T-helper 9 cell (primary cell): ENCODE measurements around the gene SLC38A8.

ENCODE experiments used
- DNase-seq: peaks from one replicate; pipeline ENCODE4 v3.0.0-alpha.2; 2020

The SLC38A8 gene

DNA sequence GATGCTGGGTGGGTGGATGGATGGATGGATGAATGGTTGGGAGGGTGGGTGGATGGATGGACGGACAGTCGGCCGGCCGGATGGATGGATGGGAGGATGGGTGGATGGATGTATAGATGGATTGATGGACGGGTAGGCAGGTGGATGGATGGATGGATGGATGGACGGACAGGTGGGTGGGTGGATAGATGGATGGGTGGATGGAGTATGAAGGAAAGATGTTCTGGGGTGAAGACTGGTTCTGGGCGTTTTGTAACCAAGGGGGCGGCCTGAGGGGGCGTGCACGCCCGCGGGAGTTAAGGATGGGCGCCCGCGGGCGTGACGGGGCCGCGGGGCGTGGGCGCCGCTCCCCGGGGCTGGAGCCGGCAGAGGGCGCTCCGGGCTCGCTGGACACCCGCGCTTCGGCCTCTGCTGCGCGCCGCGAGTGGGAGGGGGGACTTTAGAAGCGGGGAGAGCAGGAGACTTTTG, 74.7 kb downstream of the SLC38A8 start, which contains the start of gene NECAB2:
Gene NECAB2, plus strand, starts transcription at position 407 of the 468 bp plus-strand sequence. CDS start 405 bp downstream, outside the sequence.
- DNase-seq: no peak

DNA sequence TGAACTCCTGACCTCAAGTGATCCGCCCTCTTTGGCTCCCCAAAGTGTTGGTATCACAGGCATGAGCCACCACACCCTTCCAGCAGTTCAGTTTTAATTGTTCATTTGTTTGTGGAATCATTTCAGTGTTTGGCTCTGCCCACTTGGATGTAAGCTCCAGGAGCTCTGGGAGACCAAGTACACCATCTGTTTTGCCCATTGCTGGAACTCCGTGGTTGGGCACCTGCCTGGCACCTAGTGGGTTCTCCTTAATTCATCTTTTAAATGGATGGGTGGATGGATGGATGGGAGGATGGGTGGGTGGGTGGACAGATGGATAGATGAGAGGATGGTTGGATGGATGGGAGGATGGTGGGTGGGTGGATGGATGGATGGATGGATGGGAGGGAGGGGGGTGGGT, 75.5 kb downstream of the SLC38A8 start:
- DNase-seq: no peak

DNA sequence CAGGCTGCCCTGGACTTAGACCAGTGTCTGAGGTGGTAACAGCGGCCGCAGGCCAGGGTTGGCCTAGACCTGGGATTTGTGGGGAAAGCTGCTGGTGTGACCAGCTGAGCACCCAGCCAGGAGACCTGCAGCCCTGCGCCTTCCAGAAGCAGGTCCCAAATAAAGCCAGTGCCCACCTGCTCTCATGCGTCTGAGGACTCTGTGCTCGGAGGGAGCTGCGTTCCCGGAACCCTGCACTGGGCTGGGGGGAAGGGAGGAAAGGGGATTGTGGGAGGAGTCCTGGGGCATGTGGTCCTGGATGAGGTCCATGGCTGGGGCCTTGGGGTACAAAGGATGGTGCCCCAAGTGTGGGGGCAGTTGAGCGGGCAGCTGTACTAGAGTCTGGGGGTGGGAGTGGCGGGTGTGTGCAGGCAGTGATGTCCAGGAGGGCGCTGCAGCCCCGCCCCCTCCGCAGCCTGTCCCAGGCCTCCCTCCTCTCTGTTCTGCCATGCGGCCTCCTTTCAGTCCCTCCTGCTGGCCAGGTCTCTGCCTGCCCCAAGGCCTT, 76.4 kb downstream of the SLC38A8 start:
- no peak for DNase-seq

DNA sequence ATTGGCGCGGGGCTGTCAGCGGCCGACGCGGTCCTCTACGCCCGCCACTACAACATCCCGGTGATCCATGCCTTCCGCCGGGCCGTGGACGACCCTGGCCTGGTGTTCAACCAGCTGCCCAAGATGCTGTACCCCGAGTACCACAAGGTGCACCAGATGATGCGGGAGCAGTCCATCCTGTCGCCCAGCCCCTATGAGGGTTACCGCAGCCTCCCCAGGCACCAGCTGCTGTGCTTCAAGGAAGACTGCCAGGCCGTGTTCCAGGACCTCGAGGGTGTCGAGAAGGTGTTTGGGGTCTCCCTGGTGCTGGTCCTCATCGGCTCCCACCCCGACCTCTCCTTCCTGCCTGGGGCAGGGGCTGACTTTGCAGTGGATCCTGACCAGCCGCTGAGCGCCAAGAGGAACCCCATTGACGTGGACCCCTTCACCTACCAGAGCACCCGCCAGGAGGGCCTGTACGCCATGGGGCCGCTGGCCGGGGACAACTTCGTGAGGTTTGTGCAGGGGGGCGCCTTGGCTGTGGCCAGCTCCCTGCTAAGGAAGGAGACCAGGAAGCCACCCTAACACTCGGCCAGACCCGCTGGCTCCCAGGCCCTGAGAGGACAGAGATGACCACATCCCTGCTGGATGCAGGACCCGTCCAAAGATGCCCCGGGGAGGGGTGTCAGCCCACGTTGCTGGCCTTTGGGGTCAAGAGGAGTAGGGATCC, 77.0 kb downstream of the SLC38A8 start:
- no peak for DNase-seq

DNA sequence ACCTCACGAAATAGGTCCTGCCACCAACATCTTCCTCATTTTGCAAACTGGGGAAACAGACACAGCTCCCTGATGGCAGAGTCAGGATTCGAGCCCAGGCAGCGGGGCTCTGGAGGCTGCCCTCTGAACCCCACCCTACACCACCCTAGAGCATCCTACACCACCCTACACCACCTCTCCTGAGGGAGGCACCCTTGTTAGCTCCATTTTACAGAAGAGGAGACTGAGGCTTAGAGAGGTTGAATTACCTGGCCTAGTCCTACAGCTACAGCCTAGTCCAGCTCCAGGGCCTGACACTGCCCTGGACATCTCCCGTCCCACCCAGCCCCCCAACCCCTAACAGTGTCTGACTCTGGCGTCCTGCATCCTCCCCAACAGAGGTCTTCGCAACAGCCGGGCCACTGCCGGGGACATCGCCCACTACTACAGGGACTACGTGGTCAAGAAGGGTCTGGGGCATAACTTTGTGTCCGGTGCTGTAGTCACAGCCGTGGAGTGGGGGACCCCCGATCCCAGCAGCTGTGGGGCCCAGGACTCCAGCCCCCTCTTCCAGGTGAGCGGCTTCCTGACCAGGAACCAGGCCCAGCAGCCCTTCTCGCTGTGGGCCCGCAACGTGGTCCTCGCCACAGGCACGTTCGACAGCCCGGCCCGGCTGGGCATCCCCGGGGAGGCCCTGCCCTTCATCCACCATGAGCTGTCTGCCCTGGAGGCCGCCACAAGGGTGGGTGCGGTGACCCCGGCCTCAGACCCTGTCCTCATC, 77.7 kb downstream of the SLC38A8 start:
- DNase-seq: no peak

DNA sequence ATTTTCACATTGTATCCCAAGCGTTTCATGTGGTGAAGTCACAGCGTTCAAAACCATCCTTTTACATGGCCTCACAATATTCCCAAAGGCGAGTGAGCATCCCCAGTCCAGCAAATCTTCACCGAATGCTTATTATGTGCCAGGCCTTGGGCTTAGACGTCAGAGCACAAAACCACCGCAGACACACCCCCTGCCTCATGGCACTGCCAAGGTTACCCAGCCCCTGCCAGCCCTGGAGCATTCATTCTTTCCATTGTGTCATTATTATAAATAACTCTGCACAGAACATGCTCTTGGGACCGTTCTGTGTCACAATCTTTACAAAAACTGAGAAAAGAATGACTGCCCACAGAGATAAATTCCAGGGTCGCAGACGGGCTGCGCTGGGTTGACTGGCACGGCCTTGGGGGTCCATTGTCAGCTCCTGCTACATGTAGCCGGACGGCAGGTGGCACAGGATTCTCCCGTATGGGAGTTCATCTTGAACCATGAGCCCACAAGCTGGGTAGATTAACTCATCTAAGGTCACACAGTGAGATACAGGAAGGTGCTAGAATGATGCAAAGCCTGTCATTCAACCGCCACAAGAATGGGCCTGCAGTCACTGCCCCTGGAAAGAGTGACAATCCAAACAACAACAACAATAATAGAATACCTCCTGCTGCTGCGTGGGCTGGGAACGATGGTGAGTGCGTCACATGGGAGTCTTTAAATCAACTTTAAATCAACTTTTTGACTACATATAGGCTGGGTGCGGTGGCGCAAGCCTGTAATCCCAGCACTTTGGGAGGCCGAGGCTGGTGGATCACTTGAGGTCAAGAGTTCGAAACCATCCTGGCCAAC, 79.1 kb downstream of the SLC38A8 start:
- no peak for DNase-seq

DNA sequence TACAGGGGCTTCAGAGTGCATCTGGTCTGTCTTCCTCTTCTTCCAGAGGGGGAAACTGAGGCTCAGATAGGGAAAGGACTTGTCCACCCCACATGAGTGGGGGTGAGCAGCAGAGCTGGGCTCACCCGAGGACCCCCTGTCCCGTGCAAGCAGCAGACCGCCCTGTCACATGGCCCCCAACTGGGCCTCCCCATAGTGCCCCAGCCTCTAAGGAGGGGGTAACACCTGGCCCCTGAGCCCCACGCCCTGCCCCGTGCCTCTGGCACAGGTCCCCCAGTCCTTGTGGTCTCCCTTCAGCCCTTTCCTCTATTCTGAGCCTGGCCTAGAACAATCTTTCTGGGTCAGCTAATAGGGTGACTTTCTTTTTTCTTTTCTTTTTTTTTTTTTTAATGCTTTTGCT, 81.0 kb downstream of the SLC38A8 start:
- DNase-seq: no peak

DNA sequence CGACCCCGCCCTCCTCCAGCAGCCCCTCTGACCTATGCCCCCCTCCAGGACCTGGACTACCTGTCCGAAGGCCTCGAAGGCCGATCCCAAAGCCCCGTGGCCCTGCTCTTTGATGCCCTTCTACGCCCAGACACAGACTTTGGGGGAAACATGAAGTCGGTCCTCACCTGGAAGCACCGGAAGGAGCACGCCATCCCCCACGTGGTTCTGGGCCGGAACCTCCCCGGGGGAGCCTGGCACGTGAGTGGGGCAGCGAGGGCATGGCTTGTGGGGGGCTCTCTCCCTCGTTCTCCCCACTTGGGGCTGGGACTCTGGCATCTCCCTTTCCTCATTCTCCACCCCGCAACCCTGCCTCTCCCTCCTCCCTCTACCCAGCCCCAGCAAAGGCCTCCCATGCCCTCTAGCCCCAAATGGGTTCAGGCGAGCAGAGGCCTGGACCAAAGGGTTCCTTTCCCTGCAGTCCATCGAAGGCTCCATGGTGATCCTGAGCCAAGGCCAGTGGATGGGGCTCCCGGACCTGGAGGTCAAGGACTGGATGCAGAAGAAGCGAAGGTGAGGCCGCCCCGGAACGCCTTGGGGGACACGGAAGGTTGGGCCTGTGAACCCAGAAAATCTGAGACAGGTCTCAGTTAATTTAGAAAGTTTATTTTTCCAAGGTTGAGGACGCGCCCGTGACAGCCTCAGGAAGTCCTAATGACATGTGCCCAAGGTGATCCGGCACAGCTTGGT, 81.9 kb downstream of the SLC38A8 start:
- DNase-seq: no peak
